GM12873 (cell line): ENCODE data around the gene BMERB1.

Experiments used
- TF ChIP-seq, protein P1 (sequence below): IDR thresholded peaks from 2 replicates; pipeline ENCODE4 v1.5.1; 2012; ENCODE audit warnings: low read depth, mild to moderate bottlenecking, moderate library complexity, low read length, control low read depth; ENCODE audit not compliant: insufficient read depth; ENCODE audit errors: missing control alignments

Gene BMERB1

GRCh38 chr16:15443753-15444152 lies 9.4 kb downstream of the BMERB1 start:
- TF ChIP-seq, protein P1, sequence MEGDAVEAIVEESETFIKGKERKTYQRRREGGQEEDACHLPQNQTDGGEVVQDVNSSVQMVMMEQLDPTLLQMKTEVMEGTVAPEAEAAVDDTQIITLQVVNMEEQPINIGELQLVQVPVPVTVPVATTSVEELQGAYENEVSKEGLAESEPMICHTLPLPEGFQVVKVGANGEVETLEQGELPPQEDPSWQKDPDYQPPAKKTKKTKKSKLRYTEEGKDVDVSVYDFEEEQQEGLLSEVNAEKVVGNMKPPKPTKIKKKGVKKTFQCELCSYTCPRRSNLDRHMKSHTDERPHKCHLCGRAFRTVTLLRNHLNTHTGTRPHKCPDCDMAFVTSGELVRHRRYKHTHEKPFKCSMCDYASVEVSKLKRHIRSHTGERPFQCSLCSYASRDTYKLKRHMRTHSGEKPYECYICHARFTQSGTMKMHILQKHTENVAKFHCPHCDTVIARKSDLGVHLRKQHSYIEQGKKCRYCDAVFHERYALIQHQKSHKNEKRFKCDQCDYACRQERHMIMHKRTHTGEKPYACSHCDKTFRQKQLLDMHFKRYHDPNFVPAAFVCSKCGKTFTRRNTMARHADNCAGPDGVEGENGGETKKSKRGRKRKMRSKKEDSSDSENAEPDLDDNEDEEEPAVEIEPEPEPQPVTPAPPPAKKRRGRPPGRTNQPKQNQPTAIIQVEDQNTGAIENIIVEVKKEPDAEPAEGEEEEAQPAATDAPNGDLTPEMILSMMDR, result no peak

DNA sequence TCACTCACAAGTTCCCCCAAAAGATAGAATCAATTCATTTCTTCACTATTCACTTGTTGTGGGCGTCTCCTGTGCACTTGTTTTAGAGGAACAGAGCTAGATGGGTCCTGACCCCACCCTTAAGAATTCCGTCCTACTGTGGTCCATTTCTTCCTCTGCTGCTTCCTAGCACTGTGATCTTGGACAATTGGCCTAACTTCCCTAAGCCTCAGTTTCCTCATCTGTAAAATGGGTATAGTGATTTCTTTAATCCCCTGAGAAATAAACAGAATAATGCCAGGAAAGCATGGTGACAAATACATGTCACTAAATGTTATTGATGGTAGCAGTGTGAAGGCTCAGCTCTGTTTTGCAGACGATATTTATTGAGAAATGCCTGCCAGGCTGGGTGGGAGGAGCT lies 9.9 kb downstream of the BMERB1 start:
- TF ChIP-seq, protein P1, result no peak

- TF ChIP-seq, protein P1, result no peak
Measured at GRCh38 chr16:15445450-15445849, 11.1 kb downstream of the BMERB1 start.

- TF ChIP-seq, protein P1, result no peak
Measured at GRCh38 chr16:15446901-15447300, 12.5 kb downstream of the BMERB1 start.

DNA sequence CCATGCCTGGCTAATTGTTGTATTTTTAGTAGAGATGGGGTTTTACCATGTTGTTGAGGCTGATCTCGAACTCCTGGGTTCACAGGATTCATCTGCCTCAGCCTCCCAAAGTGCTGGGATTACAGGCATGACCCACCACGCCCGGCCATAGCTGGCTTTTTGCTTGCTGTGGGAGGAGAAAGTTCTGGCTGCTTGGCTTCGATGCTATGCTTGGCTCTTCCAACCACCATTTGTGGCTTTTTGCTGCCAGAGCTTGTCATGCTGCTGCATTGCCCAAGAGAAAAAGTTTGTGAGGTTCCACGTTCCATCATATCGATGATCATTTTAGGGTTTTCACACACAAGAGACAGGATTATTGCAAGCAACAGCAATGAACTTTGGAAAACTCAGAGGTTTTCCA lies 16.2 kb downstream of the BMERB1 start:
- TF ChIP-seq, protein P1, result no peak

DNA sequence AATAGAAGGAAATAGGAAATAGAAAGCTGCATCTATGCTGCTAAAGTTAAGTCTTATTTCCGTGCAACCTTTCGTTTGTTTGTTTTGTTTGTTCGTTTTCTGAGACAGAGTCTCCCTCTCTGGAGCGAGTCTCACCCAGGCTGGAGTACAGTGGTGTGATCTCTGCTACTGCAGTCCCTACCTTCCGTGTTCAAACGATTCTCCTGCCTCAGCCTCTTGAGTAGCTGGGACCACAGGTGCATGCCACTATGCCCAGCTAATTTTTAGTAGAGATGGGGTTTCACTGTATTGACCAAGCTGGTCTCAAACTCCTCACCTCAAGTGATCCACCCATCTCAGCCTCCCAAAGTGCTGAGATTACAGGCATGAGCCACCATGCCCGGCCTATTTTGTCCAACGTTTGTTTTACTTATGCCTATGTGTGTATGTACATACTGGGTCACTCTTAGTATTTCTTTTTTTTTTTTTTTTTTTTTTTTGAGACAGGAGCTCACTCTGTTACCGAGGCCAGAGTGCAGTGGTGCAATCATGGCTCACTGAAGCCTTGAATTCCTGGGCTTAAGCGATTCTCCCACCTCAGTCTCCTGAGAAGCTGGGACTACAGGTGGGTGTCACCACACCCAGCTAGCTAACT lies 16.8 kb downstream of the BMERB1 start:
- TF ChIP-seq, protein P1, result no peak

GRCh38 chr16:15452246-15452855 lies 18.0 kb downstream of the BMERB1 start:
- TF ChIP-seq, protein P1, result no peak
